Measurements from ENCODE around the gene ABCC10. TPM values are rescaled to one million over a fixed set of nuclear protein-coding genes. Genes with fewer than 3 reads are reported as not detected.

Gene ABCC10
- total RNA-seq, 1 experiment from 2014 or later = 31.8 TPM

DNA sequence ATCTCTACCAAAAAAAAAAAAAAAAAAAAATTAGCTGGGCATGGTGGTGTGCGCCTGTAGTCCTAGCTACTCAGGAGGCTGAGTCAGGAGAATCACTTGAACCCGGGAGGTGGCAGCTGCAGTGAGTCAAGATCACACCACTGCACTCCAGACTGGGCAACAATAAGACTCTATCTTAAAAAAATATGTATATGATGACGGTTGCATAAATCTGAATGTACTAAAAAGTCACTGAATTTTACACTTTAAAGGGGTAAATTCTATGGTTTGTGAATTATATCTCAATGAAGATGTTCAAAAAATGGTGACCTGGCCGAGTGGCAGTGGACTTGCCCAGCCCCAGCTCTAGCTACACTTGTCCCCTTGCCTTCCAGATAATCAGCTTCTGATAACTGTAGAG, 10.4 kb upstream of the ABCC10 start:
- H2AK5ac ChIP-seq (ENCODE audit: insufficient read length, low read length) = no peak overlapping the region
- H3K27me3 ChIP-seq (ENCODE audit: insufficient read depth, low read length) = no peaks in the 10 kb centered on the region
- H3K4me3 Mint-ChIP-seq = no peak overlapping the region
- H3K4me2 ChIP-seq (ENCODE audit: insufficient read depth, insufficient read length, low read length) = no peak overlapping the region
- H3K4ac ChIP-seq (ENCODE audit: low read depth, low read length) = no peak overlapping the region
- no peak overlapping the region for H3T11ph ChIP-seq (ENCODE audit: low read length)
- no peak overlapping the region for H3K23ac ChIP-seq (ENCODE audit: insufficient read length, low read depth, low read length)
- H3K27ac ChIP-seq (ENCODE audit: insufficient read length, low read depth, low read length) = no peak overlapping the region
- no peak overlapping the region for H2BK12ac ChIP-seq (ENCODE audit: insufficient read length, low read depth, low read length)
- no peaks in the 10 kb centered on the region for H3K23me2 ChIP-seq (ENCODE audit: insufficient read length, low read depth, low read length, poor library complexity, severe bottlenecking)
- no peaks in the 10 kb centered on the region for H3K9me3 ChIP-seq (ENCODE audit: control insufficient read depth, low read depth, low read length)
- H3K9me3 Mint-ChIP-seq = peaks cover 0 to 3% of the 10 kb centered on the region in 2 experiments; a peak in 1 of 5 replicates
- H3K79me1 ChIP-seq (ENCODE audit: insufficient read depth, low read depth, low read length, poor library complexity, severe bottlenecking) = no peaks in the 10 kb centered on the region
- H3K9ac ChIP-seq (ENCODE audit: extremely low read depth, insufficient read length, low read length) = no peak overlapping the region
- H3K14ac ChIP-seq (ENCODE audit: insufficient read depth, low read length) = no peak overlapping the region
- no peak overlapping the region for H2BK20ac ChIP-seq (ENCODE audit: low read depth, low read length, poor library complexity, severe bottlenecking)
- TF ChIP-seq, protein P1, sequence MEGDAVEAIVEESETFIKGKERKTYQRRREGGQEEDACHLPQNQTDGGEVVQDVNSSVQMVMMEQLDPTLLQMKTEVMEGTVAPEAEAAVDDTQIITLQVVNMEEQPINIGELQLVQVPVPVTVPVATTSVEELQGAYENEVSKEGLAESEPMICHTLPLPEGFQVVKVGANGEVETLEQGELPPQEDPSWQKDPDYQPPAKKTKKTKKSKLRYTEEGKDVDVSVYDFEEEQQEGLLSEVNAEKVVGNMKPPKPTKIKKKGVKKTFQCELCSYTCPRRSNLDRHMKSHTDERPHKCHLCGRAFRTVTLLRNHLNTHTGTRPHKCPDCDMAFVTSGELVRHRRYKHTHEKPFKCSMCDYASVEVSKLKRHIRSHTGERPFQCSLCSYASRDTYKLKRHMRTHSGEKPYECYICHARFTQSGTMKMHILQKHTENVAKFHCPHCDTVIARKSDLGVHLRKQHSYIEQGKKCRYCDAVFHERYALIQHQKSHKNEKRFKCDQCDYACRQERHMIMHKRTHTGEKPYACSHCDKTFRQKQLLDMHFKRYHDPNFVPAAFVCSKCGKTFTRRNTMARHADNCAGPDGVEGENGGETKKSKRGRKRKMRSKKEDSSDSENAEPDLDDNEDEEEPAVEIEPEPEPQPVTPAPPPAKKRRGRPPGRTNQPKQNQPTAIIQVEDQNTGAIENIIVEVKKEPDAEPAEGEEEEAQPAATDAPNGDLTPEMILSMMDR (conservative IDR thresholded peaks at IDR 0.05) = no peak
- H4K91ac ChIP-seq (ENCODE audit: insufficient read length, low read depth, low read length) = no peak overlapping the region
- no peak overlapping the region for H3K27ac Mint-ChIP-seq
- no peak overlapping the region for H4K5ac ChIP-seq (ENCODE audit: insufficient read length, low read depth, low read length)
- no peak overlapping the region for H2AFZ ChIP-seq (ENCODE audit: low read length)
- H4K8ac ChIP-seq (replicated peaks; ENCODE audit: insufficient read length, low read depth, low read length) = no peak overlapping the region
- H3K56ac ChIP-seq (ENCODE audit: insufficient read length, low read depth, low read length) = no peak overlapping the region
- H2BK120ac ChIP-seq (ENCODE audit: low read depth, low read length, poor library complexity, severe bottlenecking) = no peak overlapping the region
- no peaks in the 10 kb centered on the region for H4K20me1 ChIP-seq (ENCODE audit: control insufficient read depth, insufficient read depth, insufficient read length)
- H3K18ac ChIP-seq (ENCODE audit: insufficient read length, low read depth, low read length) = no peak overlapping the region
- no peak overlapping the region for H2BK5ac ChIP-seq (ENCODE audit: insufficient read length, low read length)
- H3K27me3 Mint-ChIP-seq (ENCODE audit: low read depth) = peaks cover 18% of the 10 kb centered on the region
- H3K4me1 Mint-ChIP-seq = no peaks in the 10 kb centered on the region
- no peaks in the 10 kb centered on the region for H3K79me2 ChIP-seq (ENCODE audit: insufficient read depth, low read length)
- no CpG with 5 or more reads among the region's 4 CpGs for WGBS (ENCODE audit: extremely low coverage, insufficient read length, low lambda C conversion rate)
- no peaks in the 10 kb centered on the region for H3K36me3 Mint-ChIP-seq (ENCODE audit: insufficient read depth in 1 of 3, low read depth in 3 of 3)
- H2BK15ac ChIP-seq (ENCODE audit: low read depth, low read length) = no peak overlapping the region
- no peaks in the 10 kb centered on the region for H3K4me1 ChIP-seq (ENCODE audit: insufficient read depth, low read length)
- no peak for DNase-seq
